K562 (cell line): ENCODE measurements around the gene BNC2. TPM values are rescaled to one million over a fixed set of nuclear protein-coding genes. Genes with fewer than 3 reads are reported as not detected.

ENCODE experiments used
- ATAC-seq: fragments of 200-7000 bp; cut with Tn5 transposase; 3 replicates; pipeline ENCODE4 v1.9.1; 2020; ENCODE audit warnings: moderate library complexity
- BruUV-seq: library from RNA; stranded (reverse); fragments of 400-500 nt; replicated peaks from 2 replicates; lab custom pipeline; 2021; lab: Mats Ljungman, UMichigan
- CTCF ChIA-PET: fragments of 300-600 bp; formaldehyde crosslinking; extraction: SDS; loops from one replicate; lab custom pipeline; 2021; ENCODE audit warnings: low intra/inter-chr PET ratio; lab: Yijun Ruan, JAX
- POLR2A ChIA-PET: fragments of 300-600, 350-650 bp; sonication (Branson Sonifier 250); formaldehyde crosslinking; extraction: SDS; loops from one replicate; lab custom pipeline; 2021; ENCODE audit warnings: antibody characterized with exemption, inconsistent platforms; lab: Yijun Ruan, JAX
- DNase-seq, 4 experiments: peaks; one replicate each; pipeline versions ENCODE4 v3.0.0 to v3.0.0-alpha.2; 2011 to 2018; ENCODE audit warnings: low spot score in 3 of 4, mixed read lengths in 3 of 4; ENCODE audit errors: extremely low read depth in 1 of 4
- FAIRE-seq: peaks from 2 replicates; lab custom pipeline; 2011; peaks lifted over from hg19 to GRCh38; lab: Jason Lieb, UNC
- H2AFZ ChIP-seq: 2 replicates; pipeline ENCODE4 v1.6.0; 2011; ENCODE audit warnings: low read depth, low read length, control low read depth, inconsistent platforms
- H3K27ac ChIP-seq: fragments of 200-600 bp; 3 replicates; pipeline ENCODE4 v1.8.0; 2011; ENCODE audit warnings: low read depth, mild to moderate bottlenecking, control low read depth, inconsistent platforms, low read length, moderate library complexity, mixed read lengths; ENCODE audit errors: extremely low read depth
- H3K27me3 ChIP-seq, 2 experiments: fragments of 300-600 bp in 1 of 2; 2 replicates in 1 of 2; 3 replicates in 1 of 2; pipeline versions ENCODE4 v1.6.0 to v1.8.0; 2011; ENCODE audit warnings: inconsistent platforms in 2 of 2, low read length in 2 of 2, mild to moderate bottlenecking in 1 of 2, mixed read lengths in 1 of 2, moderate library complexity in 1 of 2; ENCODE audit not compliant: control insufficient read depth in 2 of 2, insufficient read depth in 2 of 2
- H3K36me3 ChIP-seq: fragments of 300-600 bp; 3 replicates; pipeline ENCODE4 v1.8.0; 2011; ENCODE audit warnings: mild to moderate bottlenecking, low read length, inconsistent platforms; ENCODE audit not compliant: control insufficient read depth, insufficient read depth
- H3K4me1 ChIP-seq, 2 experiments: fragments of 200-600 bp in 1 of 2; replicated peaks in 1 of 2; 2 replicates in 1 of 2; 3 replicates in 1 of 2; pipeline versions ENCODE4 v1.5.1 to v1.8.0; 2011; ENCODE audit warnings: inconsistent platforms in 2 of 2, low read length in 2 of 2, mild to moderate bottlenecking in 1 of 2, mixed read lengths in 1 of 2, moderate library complexity in 1 of 2; ENCODE audit not compliant: control insufficient read depth in 2 of 2, insufficient read depth in 2 of 2
- H3K4me2 ChIP-seq: 2 replicates; pipeline ENCODE4 v1.6.1; 2011; ENCODE audit warnings: low read length, control low read depth, inconsistent platforms, mixed read lengths; ENCODE audit not compliant: insufficient read depth
- H3K4me3 ChIP-seq: fragments of 200-600 bp; sonication (generic), shearing (Covaris generic); 2 replicates; pipeline ENCODE4 v1.5.1; 2016; ENCODE audit warnings: control low read depth, inconsistent platforms
- H3K79me2 ChIP-seq: fragments of 200-600 bp; 3 replicates; pipeline ENCODE4 v1.8.0; 2011; ENCODE audit warnings: low read length, inconsistent platforms; ENCODE audit not compliant: control insufficient read depth, insufficient read depth
- H3K9ac ChIP-seq, 2 experiments: 2 replicates each; pipeline versions ENCODE4 v1.6.0 to v1.6.1; 2011; ENCODE audit warnings: low read depth in 2 of 2, low read length in 2 of 2, control low read depth in 1 of 2, inconsistent platforms in 1 of 2, mild to moderate bottlenecking in 1 of 2, mixed read lengths in 1 of 2; ENCODE audit not compliant: insufficient read depth in 1 of 2
- H3K9me1 ChIP-seq: one replicate; pipeline ENCODE4 v1.6.0; 2011; ENCODE audit warnings: inconsistent platforms, mild to moderate bottlenecking, low read length, moderate library complexity; ENCODE audit not compliant: control insufficient read depth, insufficient read depth
- H3K9me3 ChIP-seq: replicated peaks from 2 replicates; pipeline ENCODE4 v1.5.1; 2011; ENCODE audit warnings: low read depth, low read length, inconsistent platforms; ENCODE audit not compliant: control insufficient read depth, insufficient read depth
- H4K20me1 ChIP-seq: replicated peaks from 2 replicates; pipeline ENCODE4 v1.6.1; 2011; ENCODE audit warnings: low read length, inconsistent platforms, mixed read lengths; ENCODE audit not compliant: control insufficient read depth, insufficient read depth
- CCNT2 ChIP-seq: IDR thresholded peaks from 2 replicates; pipeline ENCODE4 v1.6.1; 2011; ENCODE audit warnings: borderline replicate concordance, low read depth, mild to moderate bottlenecking, moderate library complexity, mixed read lengths, low read length; ENCODE audit not compliant: insufficient read length; ENCODE audit errors: extremely low read depth
- DDX20 ChIP-seq: fragments of 450-650 bp; IDR thresholded peaks from 2 replicates; pipeline ENCODE4 v1.6.1; 2016; ENCODE audit warnings: missing genetic modification characterization, low read depth, mild to moderate bottlenecking, missing compliant biosample characterization, moderate library complexity
- FOXA1 ChIP-seq: fragments of 450-650 bp; IDR thresholded peaks from 2 replicates; pipeline ENCODE4 v1.6.1; 2016; ENCODE audit warnings: mild to moderate bottlenecking, borderline replicate concordance
- FOXM1 ChIP-seq, 2 experiments: fragments of 450-650 bp in 1 of 2; sonication (generic) in 1 of 2; formaldehyde crosslinking in 1 of 2; IDR thresholded peaks; 2 replicates each; pipeline versions ENCODE4 v1.6.1 to v1.9.0; 2017 to 2022; ENCODE audit warnings: low read depth in 2 of 2, mild to moderate bottlenecking in 2 of 2, missing genetic modification reagents in 1 of 2, moderate library complexity in 1 of 2
- KLF6 ChIP-seq: fragments of 250-450 bp; sonication (Bioruptor Pico); IDR thresholded peaks from 2 replicates; pipeline ENCODE4 v1.4.0; 2020; ENCODE audit warnings: mild to moderate bottlenecking, moderate library complexity, borderline replicate concordance
- OTX1 ChIP-seq: fragments of 450-650 bp; formaldehyde crosslinking; IDR thresholded peaks from 2 replicates; pipeline ENCODE4 v1.4.0; 2022; ENCODE audit warnings: mild to moderate bottlenecking
- POLR2AphosphoS5 ChIP-seq: IDR thresholded peaks from 2 replicates; pipeline ENCODE4 v1.6.1; 2011; ENCODE audit warnings: mild to moderate bottlenecking, low read depth, low read length, moderate library complexity; ENCODE audit not compliant: control insufficient read depth, insufficient read depth
- POU5F1 ChIP-seq: fragments of 150-350 bp; IDR thresholded peaks from 2 replicates; pipeline ENCODE4 v1.6.1; 2014; ENCODE audit warnings: borderline replicate concordance, low read length, low read depth, mild to moderate bottlenecking; ENCODE audit not compliant: partially characterized antibody
- RB1 ChIP-seq: fragments of 450-650 bp; IDR thresholded peaks from 2 replicates; pipeline ENCODE4 v1.6.1; 2017; ENCODE audit warnings: low read depth, mild to moderate bottlenecking
- TOE1 ChIP-seq, 2 experiments: fragments of 450-650 bp in 1 of 2; sonication (generic) in 1 of 2; formaldehyde crosslinking in 1 of 2; IDR thresholded peaks; 2 replicates each; pipeline versions ENCODE4 v1.7.1 to v1.8.0; 2016 to 2022; ENCODE audit warnings: borderline replicate concordance in 2 of 2, mild to moderate bottlenecking in 2 of 2, antibody characterized with exemption in 1 of 2, inconsistent platforms in 1 of 2, low read depth in 1 of 2, missing genetic modification reagents in 1 of 2, moderate library complexity in 1 of 2
- YBX1 ChIP-seq: fragments of 450-650 bp; IDR thresholded peaks from 2 replicates; pipeline ENCODE4 v1.7.1; 2016; ENCODE audit warnings: mild to moderate bottlenecking
- ZFP30 ChIP-seq: fragments of 250-450 bp; sonication (Bioruptor Pico); IDR thresholded peaks from 2 replicates; pipeline ENCODE4 v1.8.0; 2022; ENCODE audit warnings: moderate library complexity, mild to moderate bottlenecking, inconsistent platforms, borderline replicate concordance
- ZKSCAN8 ChIP-seq: fragments of 200-800 bp; sonication (Bioruptor generic); IDR thresholded peaks from 2 replicates; pipeline ENCODE4 v1.6.1; 2016; ENCODE audit warnings: missing genetic modification characterization, missing compliant biosample characterization
- WGBS: fragments of 100-300 bp; shearing (Covaris generic); methylation state at CpG from one replicate; pipeline ENCODE4 v1.1.6; 2016; ENCODE audit warnings: low coverage, mixed read lengths; ENCODE audit not compliant: insufficient coverage; ENCODE audit errors: missing lambda C conversion rate; 5-methylcytosine and 5-hydroxymethylcytosine counted together
- in situ Hi-C: fragments of 300-500 bp; cut with MboI; formaldehyde crosslinking; loops from 4 replicates; pipeline ENCODE4 v1.15.0; 2018; ENCODE audit warnings: inconsistent platforms, mixed read lengths
- intact Hi-C: fragments of 100-400 bp; cut with micrococcal nuclease; formaldehyde crosslinking; loops from 2 replicates; pipeline ENCODE4 v1.14.2; 2022
- polyA plus RNA-seq, 8 experiments: library from polyadenylated mRNA; depleted of rRNA in 4 of 8; stranded (reverse) in 5 of 8; unstranded in 3 of 8; fragments of >200 nt; fragmentation: Nextera tagmentation in 2 of 8; fragmentation: Illumina TruSeq in 1 of 8; extraction: Ambion mirVana in 2 of 8; extraction: Trizol in 1 of 8; gene quantifications; 2 replicates each; pipeline versions ENCODE4 v1.2.1 to v1.2.3, GENCODE V29; 2011 to 2014; ENCODE audit warnings: inconsistent platforms in 1 of 8, missing spikeins in 1 of 8
- total RNA-seq, 7 experiments: library from RNA; depleted of rRNA in 6 of 7; stranded (reverse); fragments of >200 nt in 6 of 7; fragmentation: Illumina TruSeq in 2 of 7; extraction: Trizol in 2 of 7; gene quantifications; 2 replicates each; pipeline versions ENCODE4 v1.2.1 to v1.2.3, GENCODE V29; 2011 to 2021; ENCODE audit warnings: low replicate concordance in 1 of 7
- TF ChIP-seq, protein P1 (sequence below): fragments of 250-450 bp; sonication (Bioruptor Pico); IDR thresholded peaks from 2 replicates; pipeline ENCODE4 v1.9.0; 2021; ENCODE audit warnings: mild to moderate bottlenecking, inconsistent platforms
- TF ChIP-seq, protein P2 (sequence below): fragments of 250-450 bp; sonication (Bioruptor Pico); IDR thresholded peaks from 2 replicates; pipeline ENCODE4 v1.8.0; 2021; ENCODE audit warnings: borderline replicate concordance, mild to moderate bottlenecking, moderate library complexity; ENCODE audit not compliant: poor library complexity, severe bottlenecking

BNC2 gene
- total and polyA plus RNA-seq, 9 of the 15 experiments (the other 6 are each of a cell fraction or from before 2014, with no cell fraction given), result not detected

DNA sequence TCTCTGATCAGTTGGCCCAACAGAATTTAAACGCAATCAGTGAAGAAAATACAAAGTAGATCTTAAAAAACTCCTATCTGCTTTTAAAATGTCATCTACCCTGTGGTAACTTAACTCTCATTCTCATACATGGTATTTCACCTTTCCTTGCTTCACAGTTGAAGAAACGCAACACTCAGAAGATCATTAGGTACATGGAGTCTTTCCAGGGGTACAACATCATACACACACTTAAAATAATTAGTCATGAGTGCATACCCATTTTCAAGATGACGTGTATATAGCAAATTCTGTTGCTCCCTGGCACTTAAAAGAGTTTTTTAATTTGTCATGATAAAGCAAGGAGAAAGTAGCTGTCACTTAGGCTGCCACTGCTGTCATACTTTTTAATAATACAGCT is 259.9 kb downstream of the BNC2 start:
- H2AFZ ChIP-seq, result no peak overlapping the region
- H4K20me1 ChIP-seq, result no peaks in the 10 kb centered on the region
- H3K9ac ChIP-seq, result no peak overlapping the region
- no peaks in the 10 kb centered on the region for H3K79me2 ChIP-seq
- H3K4me1 ChIP-seq, result no peaks in the 10 kb centered on the region
- ChIA-PET CTCF (no interaction called here), POLR2A (no interaction called here)
- H3K9me3 ChIP-seq, result no peaks in the 10 kb centered on the region
- WGBS, result 3% methylated on average over 2 of the region's 3 CpGs
- no TSS peak for BruUV-seq
- no peak overlapping the region for H3K27ac ChIP-seq
- no peak overlapping the region for H3K4me3 ChIP-seq
- no peak for TF ChIP-seq CCNT2
- TF ChIP-seq POU5F1, result no peak
- TF ChIP-seq DDX20, result no peak
- TF ChIP-seq YBX1, result no peak
- TF ChIP-seq ZFP30 (CRISPR knock-in tag), result no peak
- TF ChIP-seq KLF6 (CRISPR knock-in tag), result no peak
- TF ChIP-seq FOXM1 (IDR thresholded peaks at IDR 0.05; ENCODE audit: low read depth), result no peak
- no peak for TF ChIP-seq FOXM1 (CRISPR knock-in tag; IDR thresholded peaks at IDR 0.05; ENCODE audit: low read depth)
- TF ChIP-seq OTX1, result no peak
- TF ChIP-seq, protein P1, sequence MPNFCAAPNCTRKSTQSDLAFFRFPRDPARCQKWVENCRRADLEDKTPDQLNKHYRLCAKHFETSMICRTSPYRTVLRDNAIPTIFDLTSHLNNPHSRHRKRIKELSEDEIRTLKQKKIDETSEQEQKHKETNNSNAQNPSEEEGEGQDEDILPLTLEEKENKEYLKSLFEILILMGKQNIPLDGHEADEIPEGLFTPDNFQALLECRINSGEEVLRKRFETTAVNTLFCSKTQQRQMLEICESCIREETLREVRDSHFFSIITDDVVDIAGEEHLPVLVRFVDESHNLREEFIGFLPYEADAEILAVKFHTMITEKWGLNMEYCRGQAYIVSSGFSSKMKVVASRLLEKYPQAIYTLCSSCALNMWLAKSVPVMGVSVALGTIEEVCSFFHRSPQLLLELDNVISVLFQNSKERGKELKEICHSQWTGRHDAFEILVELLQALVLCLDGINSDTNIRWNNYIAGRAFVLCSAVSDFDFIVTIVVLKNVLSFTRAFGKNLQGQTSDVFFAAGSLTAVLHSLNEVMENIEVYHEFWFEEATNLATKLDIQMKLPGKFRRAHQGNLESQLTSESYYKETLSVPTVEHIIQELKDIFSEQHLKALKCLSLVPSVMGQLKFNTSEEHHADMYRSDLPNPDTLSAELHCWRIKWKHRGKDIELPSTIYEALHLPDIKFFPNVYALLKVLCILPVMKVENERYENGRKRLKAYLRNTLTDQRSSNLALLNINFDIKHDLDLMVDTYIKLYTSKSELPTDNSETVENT (CRISPR knock-in tag), result no peak
- TF ChIP-seq FOXA1, result no peak
- no peak for TF ChIP-seq TOE1 (IDR thresholded peaks at IDR 0.05; ENCODE audit: borderline replicate concordance)
- no peak for TF ChIP-seq TOE1 (CRISPR knock-in tag; IDR thresholded peaks at IDR 0.05; ENCODE audit: borderline replicate concordance, low read depth)
- TF ChIP-seq RB1, result no peak
- no peak for TF ChIP-seq ZKSCAN8 (CRISPR knock-in tag)
- TF ChIP-seq POLR2AphosphoS5, result no peak
- TF ChIP-seq, protein P2, sequence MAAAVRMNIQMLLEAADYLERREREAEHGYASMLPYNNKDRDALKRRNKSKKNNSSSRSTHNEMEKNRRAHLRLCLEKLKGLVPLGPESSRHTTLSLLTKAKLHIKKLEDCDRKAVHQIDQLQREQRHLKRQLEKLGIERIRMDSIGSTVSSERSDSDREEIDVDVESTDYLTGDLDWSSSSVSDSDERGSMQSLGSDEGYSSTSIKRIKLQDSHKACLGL, result no peak
- H3K4me2 ChIP-seq, result no peak overlapping the region
- DNase-seq (no peak), ATAC-seq (no peak), FAIRE-seq (no peak)
- H3K9me1 ChIP-seq, result no peaks in the 10 kb centered on the region
- H3K36me3 ChIP-seq, result no peaks in the 10 kb centered on the region
- in situ Hi-C loops, result no loop called here
- H3K27me3 ChIP-seq, result no peaks in the 10 kb centered on the region
- intact Hi-C loops, result no loop called here
